ENCODE data around the gene GATA2. TPM values are rescaled to one million over a fixed set of nuclear protein-coding genes. Genes with fewer than 3 reads are reported as not detected.

Gene GATA2
- polyA plus RNA-seq, 1 experiment: 4.8 TPM

- POLR2A ChIA-PET: no interaction called here
- DNase-seq (ENCODE audit: low read depth, low spot score): no peak
- TF ChIP-seq CTCF (IDR thresholded peaks at IDR 0.05; ENCODE audit: low read depth, low read length): no peak
- Histone ChIP-seq H3K27ac (ENCODE audit: low read depth, low read length) (no peak overlapping the region), H3K9me3 (ENCODE audit: control insufficient read depth, insufficient read depth, low read length) (no peaks in the 10 kb centered on the region), H3K4me3 (ENCODE audit: low read depth, low read length) (no peak overlapping the region), H3K27me3 (ENCODE audit: control insufficient read depth, insufficient read depth, low read length) (peaks cover 43% of the 10 kb centered on the region)
- CTCF ChIA-PET: interaction anchor here (1.4 kb wide), 1 partner anchor 35 kb away, joined by 3 read pairs; no protein-coding TSS in a partner anchor
Measured at GRCh38 chr3:128532012-128532983, 39.3 kb upstream of the GATA2 start.

GRCh38 chr3:128524374-128525299, 31.6 kb upstream of the GATA2 start:
- Histone ChIP-seq H3K27me3 (ENCODE audit: control insufficient read depth, insufficient read depth, low read length) (peaks cover 44% of the 10 kb centered on the region), H3K4me3 (ENCODE audit: low read depth, low read length) (no peak overlapping the region), H3K27ac (ENCODE audit: low read depth, low read length) (no peak overlapping the region), H3K9me3 (ENCODE audit: control insufficient read depth, insufficient read depth, low read length) (no peaks in the 10 kb centered on the region; the same call in 1 of the 2 replicates)
- TF ChIP-seq CTCF (IDR thresholded peaks at IDR 0.05; ENCODE audit: low read depth, low read length): no peak
- ChIA-PET POLR2A (no interaction called here), CTCF (interaction anchor here (1.3 kb wide), 1 partner anchor 27 kb away, joined by 4 read pairs; no protein-coding TSS in a partner anchor)
- no peak for DNase-seq (ENCODE audit: low read depth, low spot score)

- CTCF ChIA-PET: no interaction called here
- no peak for DNase-seq (ENCODE audit: low read depth, low spot score)
- H3K4me3 ChIP-seq (ENCODE audit: low read depth, low read length): no peak overlapping the region
- no peak overlapping the region for H3K27ac ChIP-seq (ENCODE audit: low read depth, low read length)
- TF ChIP-seq CTCF (IDR thresholded peaks at IDR 0.05; ENCODE audit: low read depth, low read length): no peak
- POLR2A ChIA-PET: no interaction called here
- no peaks in the 10 kb centered on the region; the same call in 1 of the 2 replicates for H3K9me3 ChIP-seq (ENCODE audit: control insufficient read depth, insufficient read depth, low read length)
- H3K27me3 ChIP-seq (ENCODE audit: control insufficient read depth, insufficient read depth, low read length): peaks cover 44% of the 10 kb centered on the region
Measured at GRCh38 chr3:128523591-128523990, 30.6 kb upstream of the GATA2 start.

GRCh38 chr3:128521715-128522114, 28.7 kb upstream of the GATA2 start:
- Histone ChIP-seq H3K9me3 (ENCODE audit: control insufficient read depth, insufficient read depth, low read length) (no peaks in the 10 kb centered on the region; the same call in 1 of the 2 replicates), H3K27me3 (ENCODE audit: control insufficient read depth, insufficient read depth, low read length) (peaks cover 43% of the 10 kb centered on the region), H3K4me3 (ENCODE audit: low read depth, low read length) (no peak overlapping the region), H3K27ac (ENCODE audit: low read depth, low read length) (no peak overlapping the region)
- no peak for DNase-seq (ENCODE audit: low read depth, low spot score)
- no peak for TF ChIP-seq CTCF (IDR thresholded peaks at IDR 0.05; ENCODE audit: low read depth, low read length)
- ChIA-PET CTCF (interaction anchor here (1.0 kb wide), 1 partner anchor 24 kb away, joined by 3 read pairs; no protein-coding TSS in a partner anchor), POLR2A (no interaction called here)
